HG03469 (cell line): ENCODE data around the gene ANKRD28.

ENCODE experiments used
- ATAC-seq: cut with Tn5 transposase; IDR thresholded peaks from one replicate; pipeline ENCODE4 v1.9.1; 2021; ENCODE audit warnings: mild to moderate bottlenecking, moderate library complexity, moderate number of reproducible peaks; ENCODE audit not compliant: unreplicated experiment

ANKRD28 gene

GRCh38 chr3:15804553-15805095 is 6.8 kb upstream of the ANKRD28 start:
- peak; percentile 36 for ATAC-seq

DNA sequence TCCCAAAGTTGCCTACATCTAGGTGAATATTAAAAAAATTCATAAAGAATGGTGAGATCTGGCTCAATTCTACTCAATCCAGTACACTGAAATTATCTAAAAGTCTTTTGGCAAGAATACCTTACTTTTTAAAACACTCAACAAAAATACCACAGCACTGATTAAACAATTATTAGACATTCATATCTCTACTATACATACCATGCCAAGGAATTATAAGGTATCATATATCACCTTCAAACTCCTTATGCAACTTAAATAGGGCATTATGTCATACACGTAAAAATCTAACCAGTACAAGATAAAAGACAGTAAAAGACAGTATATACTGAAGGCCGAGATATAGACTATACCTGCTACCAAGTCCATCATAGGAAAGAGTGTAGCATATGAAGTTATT is 6.1 kb upstream of the ANKRD28 start:
- ATAC-seq, result no peak

DNA sequence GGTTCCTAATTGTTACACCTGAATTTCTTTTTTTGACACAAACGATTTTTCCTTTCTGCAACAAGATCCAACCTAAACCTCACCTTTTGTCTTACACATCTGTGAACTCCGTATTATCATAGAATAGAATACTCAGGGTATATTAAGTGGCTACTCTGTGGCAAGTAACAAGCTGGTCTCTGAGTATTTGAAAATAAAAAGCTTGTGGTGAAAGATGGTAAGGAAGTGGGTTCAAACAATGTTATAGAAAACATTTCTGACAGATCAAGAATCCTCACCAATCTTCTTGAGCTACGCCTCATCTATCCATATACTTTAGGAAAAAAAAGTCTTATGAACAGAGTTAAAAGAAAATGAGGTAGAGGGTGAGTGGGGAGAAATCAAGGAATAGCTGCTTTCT is 3.5 kb upstream of the ANKRD28 start:
- ATAC-seq, result no peak

- no peak for ATAC-seq
Observed at GRCh38 chr3:15800780-15801179, 3.0 kb upstream of the ANKRD28 start.

DNA sequence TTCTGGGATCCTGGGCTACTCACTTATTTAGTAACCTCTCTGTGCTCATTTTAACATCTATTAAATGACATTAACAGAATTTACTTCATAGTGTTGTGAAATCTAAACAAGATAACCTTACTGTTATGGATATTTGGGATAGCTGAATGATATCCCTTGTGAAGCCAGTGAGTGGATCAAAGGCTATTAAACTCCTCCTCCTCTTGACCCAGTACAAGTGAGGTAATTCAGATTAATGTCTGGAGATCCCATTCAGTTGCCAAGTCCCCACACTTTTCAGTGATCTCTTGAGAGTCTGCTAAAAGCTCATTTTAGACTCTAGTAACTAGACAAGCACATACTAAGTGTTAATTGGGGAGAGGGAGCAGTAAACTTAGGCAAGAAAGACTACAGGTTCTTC is 2.5 kb upstream of the ANKRD28 start:
- no peak for ATAC-seq

DNA sequence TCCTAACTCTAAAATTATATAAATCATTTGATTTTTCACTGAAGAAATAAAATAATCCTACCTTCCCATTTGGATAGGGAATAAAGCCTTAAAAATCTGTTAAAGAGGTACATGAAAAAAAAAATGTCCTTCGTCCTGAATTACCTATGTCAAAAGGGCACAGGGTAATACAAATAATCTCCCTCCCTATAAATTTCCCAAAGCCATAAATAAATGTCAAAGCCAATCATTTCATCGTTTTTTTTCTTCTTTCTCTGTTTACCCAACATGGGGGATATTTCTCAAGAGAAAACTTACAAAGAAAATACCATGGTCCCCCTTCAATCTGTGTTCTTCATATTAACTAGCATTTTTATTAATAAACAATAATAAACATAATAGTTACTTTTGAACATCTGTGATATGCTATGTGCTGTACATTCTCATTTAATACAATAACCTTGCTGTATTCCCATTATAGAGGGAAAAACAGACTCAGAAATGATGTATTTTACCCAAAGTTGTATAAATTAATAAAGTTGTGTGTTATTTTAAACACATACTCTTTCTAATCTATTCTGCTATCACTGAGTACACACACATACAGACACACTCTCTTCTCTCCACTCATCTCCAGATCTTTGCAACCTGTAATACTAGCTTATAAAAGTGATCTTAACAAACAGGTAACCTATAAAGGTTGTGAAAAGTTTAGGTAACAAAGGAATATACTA is 910 bp upstream of the ANKRD28 start:
- ATAC-seq, result no peak

GRCh38 chr3:15796771-15797641 is 773 bp downstream of the ANKRD28 start:
- ATAC-seq, result no peak

DNA sequence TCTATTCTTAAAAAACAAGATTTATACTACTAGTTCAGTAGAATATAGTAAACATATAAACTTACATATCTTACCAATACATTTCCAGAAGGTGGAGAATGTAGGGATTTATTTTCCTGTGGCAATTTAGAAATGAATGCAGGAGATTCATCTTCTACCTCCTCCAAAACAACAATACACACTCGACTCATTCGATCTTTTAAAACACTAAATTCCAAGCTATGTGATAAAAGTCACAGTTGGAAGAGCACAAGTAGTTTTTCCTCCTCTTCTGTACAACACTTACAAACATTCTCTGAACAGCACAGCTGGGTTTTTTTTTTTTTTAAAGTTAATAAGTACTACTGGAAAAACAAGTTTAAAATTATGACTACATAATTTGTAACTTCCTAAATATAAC is 1.4 kb downstream of the ANKRD28 start:
- ATAC-seq, result no peak

DNA sequence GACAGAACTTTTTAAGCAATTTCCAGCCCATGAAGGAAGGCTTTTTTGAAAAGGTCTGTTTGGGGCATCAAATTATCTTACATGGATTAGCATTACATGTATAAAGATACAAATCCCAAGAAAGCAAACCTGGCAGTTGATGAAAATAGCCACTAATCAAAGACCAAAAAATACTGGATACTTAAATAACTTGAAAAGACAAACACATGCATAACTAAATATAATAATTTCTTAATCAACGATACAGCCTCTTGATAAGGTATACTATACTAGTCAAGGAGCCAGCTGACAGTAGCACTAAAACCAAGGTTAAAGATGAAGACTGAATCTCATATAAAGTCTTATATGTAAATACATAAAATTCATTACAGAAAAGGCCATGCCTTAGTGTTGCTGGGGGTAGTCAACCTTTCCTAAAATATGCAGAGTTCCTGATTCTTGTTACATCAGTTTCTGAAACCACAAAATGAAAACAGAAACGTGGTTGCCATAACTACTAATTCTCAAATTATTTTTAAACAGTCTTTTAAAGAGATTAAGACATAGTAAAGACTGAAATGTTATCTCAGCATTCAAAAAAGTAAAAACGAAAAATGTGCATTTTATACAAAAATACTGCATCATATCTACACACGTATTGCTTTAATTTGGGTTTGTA is 2.0 kb downstream of the ANKRD28 start:
- ATAC-seq, result no peak

DNA sequence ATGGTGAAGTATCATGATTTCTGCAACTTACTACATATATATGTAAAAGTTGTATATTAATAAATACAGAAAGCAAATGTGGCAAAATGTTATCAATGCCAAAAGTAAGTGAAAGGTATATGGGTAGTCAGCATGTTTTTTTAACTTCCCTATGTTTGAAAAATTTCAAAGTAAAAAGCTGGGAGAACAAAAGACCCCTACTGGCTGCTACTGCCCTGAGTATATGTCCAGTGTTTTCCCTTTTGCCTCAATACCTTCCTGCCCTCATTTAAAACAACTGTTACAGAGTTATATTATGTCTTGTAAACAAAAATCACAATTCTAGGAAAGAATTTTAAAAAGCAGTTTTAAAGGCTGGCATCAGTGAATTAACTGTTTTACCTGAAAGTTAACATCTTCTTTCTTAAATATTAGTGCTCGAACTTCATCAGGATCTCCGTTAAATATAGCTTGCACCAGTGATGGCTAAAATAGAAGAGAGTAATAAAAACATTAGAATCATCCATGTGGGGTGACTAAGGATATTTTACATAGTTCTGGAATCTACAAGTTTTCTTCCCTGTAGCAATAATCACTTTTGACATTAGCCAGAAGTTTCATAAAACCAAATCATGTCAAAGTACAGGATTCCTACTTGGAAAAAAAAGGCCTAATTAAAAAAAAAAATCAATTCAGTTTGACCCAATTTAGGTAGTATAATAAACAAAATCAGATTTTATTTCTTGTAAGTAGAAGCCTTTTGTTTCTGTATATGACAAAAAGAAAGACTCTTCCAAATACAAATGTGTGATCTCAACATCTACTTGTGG is 2.7 kb downstream of the ANKRD28 start:
- ATAC-seq, result no peak

GRCh38 chr3:15794303-15794771 is 3.4 kb downstream of the ANKRD28 start:
- no peak for ATAC-seq

DNA sequence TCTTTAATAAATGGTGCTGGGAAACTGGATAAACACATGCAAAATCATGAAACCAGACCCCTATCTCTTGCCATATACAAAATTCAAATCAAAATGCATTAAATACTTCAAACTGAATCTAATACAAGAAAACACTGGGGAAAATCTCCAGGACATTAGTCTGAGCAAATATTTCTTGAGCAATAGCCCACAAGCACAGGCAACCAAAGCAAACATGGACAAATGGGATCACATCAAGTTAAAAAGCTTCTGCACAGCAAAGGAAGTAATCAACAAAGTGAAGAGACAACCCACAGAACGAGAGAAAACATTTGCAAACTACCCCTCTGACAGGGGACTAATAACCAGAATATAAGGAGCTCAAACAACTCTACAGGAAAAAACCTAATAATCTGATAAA is 6.3 kb downstream of the ANKRD28 start:
- ATAC-seq, result no peak

GRCh38 chr3:15787941-15788340 is 9.8 kb downstream of the ANKRD28 start:
- no peak for ATAC-seq

DNA sequence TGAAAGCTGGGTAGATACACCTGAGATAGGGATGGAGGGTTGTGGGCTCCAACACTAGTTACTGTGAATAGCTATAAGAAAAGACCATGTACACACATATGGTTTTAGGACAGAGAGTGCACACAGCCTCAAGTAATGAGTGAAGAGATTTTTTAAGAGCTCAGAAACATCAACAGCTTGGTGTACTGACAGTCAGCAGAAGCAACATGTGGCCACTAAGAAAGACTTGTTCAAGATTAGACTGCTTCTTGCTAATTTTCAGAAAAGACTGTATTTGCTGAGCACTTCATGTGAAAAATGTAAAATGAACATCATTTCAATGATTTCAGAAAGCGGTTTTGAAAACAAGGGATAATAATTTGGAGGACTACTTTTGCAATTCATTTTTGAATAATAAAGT is 10.3 kb downstream of the ANKRD28 start:
- ATAC-seq, result no peak

GRCh38 chr3:15783361-15783969 is 14.3 kb downstream of the ANKRD28 start:
- ATAC-seq, result no peak

GRCh38 chr3:15782429-15782828 is 15.3 kb downstream of the ANKRD28 start:
- no peak for ATAC-seq

GRCh38 chr3:15781637-15782402 is 16.0 kb downstream of the ANKRD28 start:
- no peak for ATAC-seq

- no peak for ATAC-seq
Observed at GRCh38 chr3:15781131-15781530, 16.6 kb downstream of the ANKRD28 start.

DNA sequence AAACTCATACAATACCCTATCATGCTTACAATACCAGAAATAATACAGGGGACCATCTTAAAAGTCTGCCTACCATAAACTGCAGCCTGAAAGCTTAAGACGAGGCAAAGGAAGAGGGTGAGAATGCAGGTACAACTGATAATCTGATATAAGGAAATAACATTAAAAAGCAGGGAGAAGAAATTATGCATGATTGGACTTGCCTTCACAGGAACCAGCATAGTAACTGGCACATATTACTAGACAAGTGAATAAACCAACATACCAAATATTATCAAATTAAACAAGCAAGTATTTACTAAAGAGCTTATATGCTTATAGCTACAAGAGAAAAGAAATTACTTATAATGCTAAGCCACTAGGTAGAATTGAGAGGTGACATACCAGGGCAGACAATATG is 18.7 kb downstream of the ANKRD28 start:
- ATAC-seq, result no peak
